Endodermal cell (in vitro differentiated cells): Measurements from ENCODE around the gene GRIK3. TPM values are rescaled to one million over a fixed set of nuclear protein-coding genes. Genes with fewer than 3 reads are reported as not detected.
A peak's percentile ranks its signal among the peaks of the same experiment; 100 is the strongest.

ENCODE experiments used
- DNase-seq: peaks from one replicate; pipeline ENCODE4 v3.0.0-alpha.2; 2017
- H3K27ac ChIP-seq: 2 replicates; pipeline ENCODE4 v1.5.1; 2013; ENCODE audit warnings: mild to moderate bottlenecking, low read depth, low read length, moderate library complexity
- H3K27me3 ChIP-seq: 2 replicates; pipeline ENCODE4 v1.6.1; 2013; ENCODE audit warnings: mild to moderate bottlenecking, low read length, moderate library complexity; ENCODE audit not compliant: insufficient read depth, control insufficient read depth, poor library complexity, severe bottlenecking
- H3K36me3 ChIP-seq: 2 replicates; pipeline ENCODE4 v1.7.0; 2013; ENCODE audit warnings: mild to moderate bottlenecking, low read length, moderate library complexity; ENCODE audit not compliant: control insufficient read depth, insufficient read depth
- H3K4me1 ChIP-seq: one replicate; pipeline ENCODE4 v1.7.0; 2013; ENCODE audit warnings: low read length; ENCODE audit not compliant: control insufficient read depth, insufficient read depth
- H3K4me3 ChIP-seq: 2 replicates; pipeline ENCODE4 v1.5.1; 2013; ENCODE audit warnings: mild to moderate bottlenecking, low read length, moderate library complexity
- H3K9ac ChIP-seq: 2 replicates; pipeline ENCODE4 v1.6.1; 2013; ENCODE audit warnings: mild to moderate bottlenecking, low read length, moderate library complexity; ENCODE audit not compliant: poor library complexity, severe bottlenecking; ENCODE audit errors: extremely low read depth
- H3K9me3 ChIP-seq: 2 replicates; pipeline ENCODE4 v1.6.1; 2013; ENCODE audit warnings: mild to moderate bottlenecking, low read length, moderate library complexity; ENCODE audit not compliant: control insufficient read depth
- H3K27ac Mint-ChIP-seq: 2 replicates; pipeline ENCODE4 v1.8.0; 2020; ENCODE audit warnings: mixed read lengths
- H3K27me3 Mint-ChIP-seq: 2 replicates; pipeline ENCODE4 v1.8.0; 2021; ENCODE audit warnings: mild to moderate bottlenecking, mixed read lengths; ENCODE audit not compliant: insufficient read depth
- H3K36me3 Mint-ChIP-seq: 2 replicates; pipeline ENCODE4 v1.8.0; 2020; ENCODE audit warnings: low read depth, mixed read lengths
- H3K4me1 Mint-ChIP-seq: 2 replicates; pipeline ENCODE4 v1.8.0; 2020; ENCODE audit warnings: mixed read lengths
- H3K4me3 Mint-ChIP-seq: 2 replicates; pipeline ENCODE4 v1.8.0; 2020; ENCODE audit warnings: mild to moderate bottlenecking, moderate library complexity, mixed read lengths
- H3K9me3 Mint-ChIP-seq: 2 replicates; pipeline ENCODE4 v1.8.0; 2020; ENCODE audit warnings: mild to moderate bottlenecking, mixed read lengths
- CTCF ChIP-seq: fragments of 200-600 bp; sonication (generic); conservative IDR thresholded peaks from 2 replicates; pipeline ENCODE4 v1.5.0; 2021; ENCODE audit warnings: antibody characterized with exemption, mild to moderate bottlenecking
- WGBS, 2 experiments: methylation state at CpG; one replicate each; pipeline versions ENCODE4 v1.1.5 to v1.1.7; 2013; ENCODE audit warnings: missing lambda C conversion rate in 2 of 2, mixed read lengths in 1 of 2; ENCODE audit not compliant: insufficient coverage in 1 of 2, insufficient read length in 1 of 2; 5-methylcytosine and 5-hydroxymethylcytosine counted together
- total RNA-seq, 2 donors: library from RNA; stranded (reverse); fragmentation: NEBNext Ultra II Directional in 1 of 2; extraction: Animal tissue kit (Norgen Biotek cat#: 25700) in 1 of 2; gene quantifications; 2 replicates in 1 of 2; 3 replicates in 1 of 2; pipeline ENCODE4 v1.2.1, GENCODE V29; 2021

GRIK3 gene
- total RNA-seq, 2 donors from 2014 or later = 13.4 to 32.4 TPM

GRCh38 chr1:36760081-36760480 lies 274.2 kb downstream of the GRIK3 start:
- H3K27ac ChIP-seq = no peak overlapping the region
- whole genome bisulfite sequencing, 2 experiments = 87 to 94% methylated on average over 2 to 3 of the region's 3 CpGs
- H3K9ac ChIP-seq = no peak overlapping the region
- DNase-seq = peak; percentile 34
- Mint-ChIP-seq H3K27ac (no peak overlapping the region), H3K9me3 (peaks cover 13% of the 10 kb centered on the region), H3K27me3 (no peaks in the 10 kb centered on the region), H3K36me3 (peaks cover 13% of the 10 kb centered on the region), H3K4me3 (no peak overlapping the region), H3K4me1 (peaks cover 25% of the 10 kb centered on the region)
- no peaks in the 10 kb centered on the region for H3K27me3 ChIP-seq
- no peak overlapping the region for H3K4me3 ChIP-seq
- peaks cover 11% of the 10 kb centered on the region for H3K9me3 ChIP-seq
- no peak for TF ChIP-seq CTCF
- H3K36me3 ChIP-seq = no peaks in the 10 kb centered on the region
- peaks cover 7% of the 10 kb centered on the region for H3K4me1 ChIP-seq

- Histone ChIP-seq H3K4me3 (no peak overlapping the region), H3K4me1 (peaks cover 4% of the 10 kb centered on the region), H3K9me3 (peaks cover 11% of the 10 kb centered on the region), H3K27me3 (no peaks in the 10 kb centered on the region), H3K27ac (no peak overlapping the region), H3K36me3 (no peaks in the 10 kb centered on the region), H3K9ac (no peak overlapping the region)
- Mint-ChIP-seq H3K27ac (no peak overlapping the region), H3K9me3 (peaks cover 13% of the 10 kb centered on the region), H3K36me3 (peaks cover 13% of the 10 kb centered on the region), H3K4me1 (peaks cover 28% of the 10 kb centered on the region), H3K4me3 (no peak overlapping the region), H3K27me3 (no peaks in the 10 kb centered on the region)
- 93 to 97% methylated on average over 2 to 3 of the region's 5 CpGs for WGBS, 2 experiments
- no peak for TF ChIP-seq CTCF
- peak; percentile 7 for DNase-seq
Observed at GRCh38 chr1:36759355-36759754, 275.0 kb downstream of the GRIK3 start.

- Histone ChIP-seq H3K27ac (no peak overlapping the region), H3K4me1 (no peaks in the 10 kb centered on the region), H3K4me3 (no peak overlapping the region), H3K36me3 (no peaks in the 10 kb centered on the region), H3K27me3 (no peaks in the 10 kb centered on the region), H3K9me3 (peaks cover 11% of the 10 kb centered on the region), H3K9ac (no peak overlapping the region)
- Mint-ChIP-seq H3K4me1 (peaks cover 28% of the 10 kb centered on the region), H3K27ac (no peak overlapping the region), H3K9me3 (peaks cover 13% of the 10 kb centered on the region), H3K36me3 (peaks cover 13% of the 10 kb centered on the region), H3K4me3 (no peak overlapping the region), H3K27me3 (no peaks in the 10 kb centered on the region)
- TF ChIP-seq CTCF = no peak
- peak; percentile 27 for DNase-seq
- WGBS, 2 experiments = 80 to 90% methylated on average over 5 to 10 of the region's 12 CpGs
Observed at GRCh38 chr1:36755303-36756230, 278.7 kb downstream of the GRIK3 start.
